Cardiac fibroblast (primary cell): ENCODE results near the gene GRIN2D.
A peak's percentile ranks its signal among the peaks of the same experiment; 100 is the strongest.

Experiments
- DNase-seq, 2 donors: peaks; one replicate each; pipeline versions ENCODE4 v3.0.0 to v3.0.0-alpha.2; 2010; ENCODE audit warnings: low read depth in 2 of 2
- H3K4me3 ChIP-seq, 2 donors: replicated peaks in 1 of 2; 1 replicate in 1 of 2; 2 replicates in 1 of 2; pipeline ENCODE4 v1.5.1; 2011; ENCODE audit warnings: low read depth in 2 of 2, low read length in 2 of 2, mild to moderate bottlenecking in 2 of 2, moderate library complexity in 1 of 2
- CTCF ChIP-seq: IDR thresholded peaks from one replicate; pipeline ENCODE4 v1.5.1; 2011; ENCODE audit warnings: low read depth, mild to moderate bottlenecking, low read length, inconsistent platforms

Gene GRIN2D

GRCh38 chr19:48428670-48429069 lies 35.2 kb downstream of the GRIN2D start:
- DNase-seq, result no peak
- TF ChIP-seq CTCF, result no peak
- no peak overlapping the region for H3K4me3 ChIP-seq

- TF ChIP-seq CTCF, result peak; percentile 17
- H3K4me3 ChIP-seq, result no peak overlapping the region
- no peak for DNase-seq
Observed at GRCh38 chr19:48433337-48433736, 39.9 kb downstream of the GRIN2D start.

- no peak for TF ChIP-seq CTCF
- H3K4me3 ChIP-seq, result no peak overlapping the region
- no peak for DNase-seq
Observed at GRCh38 chr19:48436586-48436985, 43.1 kb downstream of the GRIN2D start.

- no peak for DNase-seq
- no peak for TF ChIP-seq CTCF
- H3K4me3 ChIP-seq, result no peak overlapping the region
Observed at GRCh38 chr19:48441360-48442050, 48.0 kb downstream of the GRIN2D start.

GRCh38 chr19:48442116-48443035 lies 48.9 kb downstream of the GRIN2D start:
- no peak for DNase-seq
- no peak for TF ChIP-seq CTCF
- no peak overlapping the region for H3K4me3 ChIP-seq

GRCh38 chr19:48443256-48443655 lies 49.8 kb downstream of the GRIN2D start:
- no peak for DNase-seq
- no peak for TF ChIP-seq CTCF
- H3K4me3 ChIP-seq, result no peak overlapping the region
